A549 treated with GW870086 at 1 μM for 4 hours (cell line): ENCODE data around the gene PEX6. TPM values are rescaled to one million over a fixed set of nuclear protein-coding genes. Genes with fewer than 3 reads are reported as not detected.

Experiments
- total RNA-seq: library from RNA; stranded (reverse); fragments of 200-300 nt; extraction: Qiagen RNA extraction; gene quantifications from 5 replicates; pipeline ENCODE4 v1.2.3, GENCODE V29; 2022; ENCODE audit warnings: low read depth

Gene PEX6, protein sequence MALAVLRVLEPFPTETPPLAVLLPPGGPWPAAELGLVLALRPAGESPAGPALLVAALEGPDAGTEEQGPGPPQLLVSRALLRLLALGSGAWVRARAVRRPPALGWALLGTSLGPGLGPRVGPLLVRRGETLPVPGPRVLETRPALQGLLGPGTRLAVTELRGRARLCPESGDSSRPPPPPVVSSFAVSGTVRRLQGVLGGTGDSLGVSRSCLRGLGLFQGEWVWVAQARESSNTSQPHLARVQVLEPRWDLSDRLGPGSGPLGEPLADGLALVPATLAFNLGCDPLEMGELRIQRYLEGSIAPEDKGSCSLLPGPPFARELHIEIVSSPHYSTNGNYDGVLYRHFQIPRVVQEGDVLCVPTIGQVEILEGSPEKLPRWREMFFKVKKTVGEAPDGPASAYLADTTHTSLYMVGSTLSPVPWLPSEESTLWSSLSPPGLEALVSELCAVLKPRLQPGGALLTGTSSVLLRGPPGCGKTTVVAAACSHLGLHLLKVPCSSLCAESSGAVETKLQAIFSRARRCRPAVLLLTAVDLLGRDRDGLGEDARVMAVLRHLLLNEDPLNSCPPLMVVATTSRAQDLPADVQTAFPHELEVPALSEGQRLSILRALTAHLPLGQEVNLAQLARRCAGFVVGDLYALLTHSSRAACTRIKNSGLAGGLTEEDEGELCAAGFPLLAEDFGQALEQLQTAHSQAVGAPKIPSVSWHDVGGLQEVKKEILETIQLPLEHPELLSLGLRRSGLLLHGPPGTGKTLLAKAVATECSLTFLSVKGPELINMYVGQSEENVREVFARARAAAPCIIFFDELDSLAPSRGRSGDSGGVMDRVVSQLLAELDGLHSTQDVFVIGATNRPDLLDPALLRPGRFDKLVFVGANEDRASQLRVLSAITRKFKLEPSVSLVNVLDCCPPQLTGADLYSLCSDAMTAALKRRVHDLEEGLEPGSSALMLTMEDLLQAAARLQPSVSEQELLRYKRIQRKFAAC
- 6.7 to 9.4 TPM (median 8.7 TPM) in 5 replicates for total RNA-seq

DNA sequence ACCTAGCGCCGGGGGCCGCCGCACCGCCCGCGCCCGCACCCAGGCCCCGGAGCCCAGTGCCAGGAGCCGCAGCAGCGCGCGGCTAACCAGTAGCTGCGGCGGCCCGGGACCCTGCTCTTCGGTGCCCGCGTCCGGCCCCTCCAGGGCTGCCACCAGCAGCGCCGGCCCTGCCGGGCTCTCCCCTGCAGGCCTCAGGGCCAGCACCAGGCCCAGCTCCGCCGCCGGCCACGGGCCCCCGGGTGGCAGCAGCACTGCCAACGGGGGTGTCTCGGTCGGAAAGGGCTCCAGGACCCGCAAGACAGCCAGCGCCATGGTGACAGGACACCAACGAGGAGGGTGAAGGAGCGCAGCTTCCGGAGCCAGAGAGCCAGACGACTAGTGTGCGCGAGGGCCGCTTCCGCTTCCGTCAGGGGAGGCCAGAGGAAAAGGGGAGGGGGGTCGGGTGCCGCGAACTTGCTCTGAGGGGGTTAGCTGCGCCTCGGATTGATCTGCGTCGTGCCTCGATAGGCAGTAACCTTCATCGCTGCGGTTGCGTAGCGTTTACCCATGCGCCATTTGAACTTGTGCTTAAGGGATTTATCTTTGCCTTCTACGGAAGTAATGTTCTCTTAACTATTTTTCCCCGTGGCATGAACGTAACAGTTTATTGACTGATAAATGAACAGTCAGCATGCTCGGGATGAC lies at the start of gene PEX6:
PEX6 (minus strand) TSS at position 343 of the 684 bp plus-strand sequence; CDS start at position 312, 31 bp downstream.

DNA sequence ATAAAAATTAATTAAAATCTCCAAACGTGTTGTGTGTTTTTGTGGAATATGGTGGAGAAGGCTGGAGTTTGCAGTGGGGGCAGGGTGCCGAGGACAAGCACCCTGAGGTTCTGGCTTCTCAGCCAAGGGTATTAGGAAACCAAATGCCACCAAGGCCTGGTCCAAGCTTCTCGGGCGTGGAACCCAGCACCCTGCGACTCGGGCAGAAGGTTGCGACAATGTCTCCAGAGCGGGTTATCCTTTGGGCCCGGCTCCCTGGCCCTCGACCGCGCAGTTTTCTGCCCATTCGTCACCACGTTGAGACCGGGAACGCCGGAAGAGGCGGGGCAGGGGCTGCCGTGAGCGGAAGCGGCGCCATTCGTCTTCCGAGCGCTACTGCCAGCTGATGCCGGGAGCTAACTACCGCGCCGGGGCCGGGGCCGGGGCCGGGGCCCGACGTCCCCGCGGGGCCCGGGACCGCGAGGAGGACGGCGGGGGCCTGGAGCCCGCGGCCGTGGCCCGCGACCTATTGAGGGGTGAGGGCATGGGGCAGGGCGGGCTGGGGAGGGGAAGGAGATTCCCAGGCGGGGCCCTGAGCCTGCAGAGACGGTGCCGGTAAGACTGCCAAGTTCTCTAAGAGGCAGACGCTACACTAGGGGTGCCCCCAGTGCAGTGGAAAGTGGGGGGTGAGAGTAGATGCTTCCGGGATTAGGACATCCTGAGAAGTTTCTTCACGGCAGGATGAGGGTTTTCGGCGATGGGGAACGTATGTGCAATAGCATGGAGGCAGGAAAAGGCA lies 42.5 kb upstream of the PEX6 start, which contains the start of gene RRP36:
RRP36 (plus strand) TSS at position 354 of the 778 bp plus-strand sequence; CDS start at position 386, 32 bp downstream.

DNA sequence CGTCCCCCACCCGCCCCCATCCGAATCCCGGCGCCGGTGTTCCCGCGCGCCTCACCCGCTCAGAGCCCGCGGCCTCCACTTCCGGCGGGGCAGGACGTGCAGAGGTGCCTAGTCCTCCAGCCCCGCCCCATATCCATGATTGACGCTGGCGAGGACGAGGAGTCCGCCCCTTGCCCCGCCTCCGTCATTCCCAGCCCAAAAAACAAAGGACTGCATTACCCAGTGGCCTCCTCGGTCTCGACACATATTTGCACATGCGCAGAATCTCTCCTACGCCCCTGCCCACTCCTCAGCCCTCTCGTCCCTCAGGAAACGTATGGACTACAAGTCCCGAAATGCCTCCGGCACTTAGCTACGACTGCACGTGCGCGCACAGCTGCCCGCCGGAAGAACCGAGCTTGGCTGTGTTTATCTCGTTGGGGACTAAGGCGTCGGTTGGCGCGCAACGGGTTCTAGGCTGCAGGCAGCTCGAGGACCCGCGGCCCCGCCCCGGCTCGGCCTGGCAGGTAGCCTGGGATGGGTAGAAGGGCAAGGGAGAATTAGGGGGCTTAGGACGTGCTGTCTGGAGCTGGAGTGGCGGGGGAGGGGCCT lies 35.0 kb upstream of the PEX6 start, which contains the start of the genes KLHDC3 and MEA1:
KLHDC3 (plus strand) TSS at position 407 of the 591 bp plus-strand sequence. CDS start 2,944 bp downstream, outside the sequence.
MEA1 (minus strand) TSS at position 104 of the 591 bp plus-strand sequence. CDS start 133 bp downstream, outside the sequence.

DNA sequence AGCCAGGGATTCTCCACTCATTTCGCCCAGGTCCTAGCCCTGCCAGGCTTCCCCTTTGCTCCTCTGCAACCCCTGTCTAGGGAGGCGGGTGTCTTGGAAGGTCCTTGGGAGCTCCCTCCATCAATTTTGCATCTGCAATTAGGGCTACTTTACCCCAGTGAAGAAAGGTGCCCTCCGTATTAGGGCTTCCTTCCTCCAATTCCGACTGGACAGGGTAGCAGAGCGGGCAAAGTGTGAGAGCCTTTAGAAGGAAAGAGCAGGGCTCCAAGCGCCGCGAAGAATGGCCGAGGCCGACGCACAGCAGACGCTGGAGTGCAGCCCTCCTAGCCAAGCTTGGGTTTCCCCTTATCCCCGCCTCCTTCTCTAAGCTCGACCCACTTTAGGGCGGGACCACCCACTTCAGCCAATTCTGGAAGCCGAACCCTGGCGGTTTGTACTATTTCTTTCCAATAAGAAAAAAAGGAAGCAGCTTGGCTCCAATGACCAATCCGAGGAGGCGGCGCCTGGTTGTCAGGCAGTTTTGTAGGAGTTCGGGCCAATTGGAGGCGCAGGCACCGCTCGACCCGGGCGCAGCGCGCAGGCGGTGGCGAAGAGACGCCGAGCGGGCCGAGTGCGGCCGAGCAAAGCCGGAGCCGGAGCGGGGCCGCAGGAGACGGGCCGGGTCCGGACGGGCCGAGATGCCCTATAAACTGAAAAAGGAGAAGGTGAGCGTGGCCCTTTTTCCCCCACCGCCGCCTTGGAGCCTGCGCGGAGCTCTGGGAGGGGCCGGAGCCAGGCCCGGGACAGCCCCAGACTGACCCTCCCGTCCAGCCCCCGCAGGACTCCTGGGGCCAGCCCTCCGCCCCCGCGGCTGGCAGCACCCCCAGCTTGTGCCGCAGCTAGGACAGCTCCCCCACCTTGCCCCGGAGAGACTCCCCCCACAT lies 5.3 kb upstream of the PEX6 start, which contains the start of gene PPP2R5D:
PPP2R5D (plus strand) TSS at position 570 of the 923 bp plus-strand sequence; CDS start at position 678, 108 bp downstream.

DNA sequence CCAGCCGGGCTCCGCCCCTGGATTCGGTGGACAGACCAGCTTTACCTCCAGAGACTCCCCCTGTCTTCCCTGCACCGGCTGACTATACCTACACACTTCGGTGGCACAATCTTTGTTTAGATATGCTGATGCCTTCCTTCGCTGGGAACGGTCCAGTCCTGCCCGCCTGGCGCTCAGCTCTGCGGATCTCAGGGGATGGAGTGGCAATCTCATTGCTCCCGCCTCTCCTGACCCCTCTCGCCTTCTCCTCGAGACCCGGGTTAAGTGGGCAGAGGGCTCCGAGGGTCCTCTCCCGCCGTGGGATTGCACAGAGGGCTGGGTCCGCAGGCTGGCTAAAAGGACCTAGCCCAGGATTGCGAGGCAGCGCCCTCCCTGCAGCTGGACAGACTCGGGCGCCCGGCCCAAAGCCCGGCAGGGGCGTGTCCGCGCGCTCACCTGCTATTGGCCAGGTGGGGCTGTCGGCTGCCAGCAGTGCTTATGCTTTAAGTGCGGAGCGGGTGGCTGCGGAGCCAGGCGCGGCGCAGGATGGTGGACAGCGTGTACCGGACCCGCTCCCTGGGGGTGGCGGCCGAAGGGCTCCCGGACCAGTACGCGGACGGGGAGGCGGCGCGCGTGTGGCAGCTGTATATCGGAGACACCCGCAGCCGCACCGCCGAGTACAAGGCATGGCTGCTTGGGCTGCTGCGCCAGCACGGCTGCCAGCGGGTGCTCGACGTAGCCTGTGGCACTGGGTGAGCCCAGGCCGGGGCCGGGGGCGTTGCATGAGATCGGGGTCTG lies 18.6 kb downstream of the PEX6 start, which contains the start of gene GNMT:
GNMT (plus strand) TSS at position 512 of the 777 bp plus-strand sequence; CDS start at position 526, 14 bp downstream.

DNA sequence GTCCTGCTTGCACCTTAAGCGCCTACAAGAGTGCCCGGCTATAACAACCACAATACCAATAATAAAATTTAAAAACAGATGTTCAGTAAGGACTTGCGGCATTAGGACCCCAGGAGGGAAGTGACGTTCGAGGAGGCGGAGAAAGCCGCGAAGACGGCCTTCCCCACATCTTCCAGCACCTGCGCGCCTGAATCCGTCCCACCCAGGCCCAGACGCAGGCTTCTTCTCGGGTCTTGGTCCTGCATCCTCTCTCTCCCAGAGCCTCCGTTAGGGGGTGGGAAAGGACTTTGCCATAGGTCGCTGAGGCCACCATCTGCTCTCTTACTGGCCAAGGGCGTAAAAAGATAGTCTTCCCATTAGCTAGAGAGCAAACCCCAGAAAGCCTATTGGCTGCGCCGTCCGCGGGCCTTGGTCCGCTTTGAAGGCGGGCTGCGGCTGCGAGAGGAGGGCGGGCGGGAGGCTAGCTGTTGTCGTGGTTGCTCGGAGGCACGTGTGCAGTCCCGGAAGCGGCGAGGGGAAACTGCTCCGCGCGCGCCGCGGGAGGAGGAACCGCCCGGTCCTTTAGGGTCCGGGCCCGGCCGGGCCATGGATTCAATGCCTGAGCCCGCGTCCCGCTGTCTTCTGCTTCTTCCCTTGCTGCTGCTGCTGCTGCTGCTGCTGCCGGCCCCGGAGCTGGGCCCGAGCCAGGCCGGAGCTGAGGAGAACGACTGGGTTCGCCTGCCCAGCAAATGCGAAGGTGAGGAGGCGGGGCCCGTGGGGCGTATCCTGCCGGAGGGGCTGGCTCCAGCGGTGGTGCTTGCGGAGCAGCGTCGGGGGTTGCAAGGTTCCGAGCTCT lies 49.8 kb downstream of the PEX6 start, which contains the start of gene CNPY3:
CNPY3 (plus strand) TSS at position 495 of the 835 bp plus-strand sequence; CDS start at position 586, 91 bp downstream.

DNA sequence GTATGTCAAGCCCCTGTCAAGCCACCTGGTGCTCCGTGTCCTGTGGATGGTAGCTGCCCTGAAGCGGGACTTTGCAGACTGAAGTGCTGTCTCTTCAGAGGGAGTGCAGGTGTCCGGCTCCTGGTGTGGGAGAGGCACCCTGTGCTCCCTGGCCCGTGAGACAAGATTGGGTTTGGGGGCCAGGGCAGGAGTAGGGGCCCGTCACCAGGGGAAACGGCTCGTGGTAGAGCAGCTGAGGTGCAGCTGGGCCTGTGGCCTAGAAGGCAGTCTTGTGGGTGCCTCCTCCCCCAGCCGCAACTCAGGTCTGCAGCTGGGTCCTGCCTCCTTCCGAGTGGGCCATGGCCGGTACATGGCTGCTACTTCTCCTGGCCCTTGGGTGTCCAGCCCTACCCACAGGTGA lies 63.2 kb downstream of the PEX6 start, which contains the start of gene PTCRA:
PTCRA (plus strand) TSS at position 322 of the 400 bp plus-strand sequence; CDS start at position 339, 17 bp downstream.

Other genes starting within 250 kb of the PEX6 start
- gene TBCC, start 233.1 kb downstream of the PEX6 start, total RNA-seq = 15.1 to 16.6 TPM (median 15.8 TPM) in 5 replicates
- gene BICRAL, start 197.1 kb downstream of the PEX6 start, total RNA-seq = 2.2 to 3.1 TPM (median 2.9 TPM) in 5 replicates
- 65.0 to 86.6 TPM (median 65.7 TPM) in 5 replicates for gene RPL7L1, start 99.6 kb downstream of the PEX6 start, total RNA-seq
- not detected in 5 replicates for gene PTCRA, start 63.1 kb downstream of the PEX6 start, total RNA-seq
- gene CNPY3, start 49.7 kb downstream of the PEX6 start, total RNA-seq = 35.0 to 44.6 TPM (median 40.6 TPM) in 5 replicates
- 0.19 to 0.32 TPM in 2 of 5 replicates, not detected in the others for gene GNMT, start 18.4 kb downstream of the PEX6 start, total RNA-seq
- 22.6 to 28.0 TPM (median 26.5 TPM) in 5 replicates for gene PPP2R5D, start 5.4 kb upstream of the PEX6 start, total RNA-seq
- gene MEA1, start 34.8 kb upstream of the PEX6 start, total RNA-seq = 87.9 to 98.7 TPM (median 93.7 TPM) in 5 replicates
- gene KLHDC3, start 35.1 kb upstream of the PEX6 start, total RNA-seq = 24.7 to 28.7 TPM (median 26.6 TPM) in 5 replicates
- 70.0 to 78.6 TPM (median 71.7 TPM) in 5 replicates for gene RRP36, start 42.4 kb upstream of the PEX6 start, total RNA-seq
- 6.2 to 8.3 TPM (median 6.9 TPM) in 5 replicates for gene CUL7, start 74.7 kb upstream of the PEX6 start, total RNA-seq
- gene MRPL2, start 80.3 kb upstream of the PEX6 start, total RNA-seq = 51.5 to 69.5 TPM (median 54.8 TPM) in 5 replicates
- gene KLC4, start 80.5 kb upstream of the PEX6 start, total RNA-seq = 5.1 to 8.2 TPM (median 6.4 TPM) in 5 replicates
- gene PTK7, start 97.1 kb upstream of the PEX6 start, total RNA-seq = 3.7 to 5.3 TPM (median 4.4 TPM) in 5 replicates
- gene SRF, start 192.1 kb upstream of the PEX6 start, total RNA-seq = 12.3 to 16.1 TPM (median 15.8 TPM) in 5 replicates
- 5.6 to 10.0 TPM (median 8.2 TPM) in 5 replicates for gene CUL9, start 203.0 kb upstream of the PEX6 start, total RNA-seq